A673 (cell line): Measurements from ENCODE around the gene CCN6. TPM values are rescaled to one million over a fixed set of nuclear protein-coding genes. Genes with fewer than 3 reads are reported as not detected.

Source experiments
- BruUV-seq: library from RNA; stranded (reverse); fragments of 400-500 nt; replicated peaks from 2 replicates; lab custom pipeline; 2021; lab: Mats Ljungman, UMichigan
- CTCF ChIA-PET: fragments of 300-600 bp; sonication (Branson Sonifier 250); formaldehyde crosslinking; loops from one replicate; lab custom pipeline; 2022; ENCODE audit warnings: antibody characterized with exemption; lab: Charles Lee
- POLR2A ChIA-PET: fragments of 300-600 bp; sonication (Branson Sonifier 250); formaldehyde crosslinking; loops from one replicate; lab custom pipeline; 2022; ENCODE audit warnings: antibody characterized with exemption; ENCODE audit not compliant: low non-redundant PET; lab: Charles Lee
- DNase-seq: peaks from one replicate; pipeline ENCODE4 v3.0.0-alpha.2; 2015; ENCODE audit warnings: low spot score
- H3K27ac ChIP-seq: fragments of 200-600 bp; sonication (generic); 2 replicates; pipeline ENCODE4 v1.5.1; 2016; ENCODE audit warnings: mixed run types, low read depth, mild to moderate bottlenecking, mixed read lengths, antibody characterized with exemption, low read length; ENCODE audit not compliant: poor library complexity, severe bottlenecking
- H3K27me3 ChIP-seq: fragments of 200-600 bp; sonication (generic); replicated peaks from 2 replicates; pipeline ENCODE4 v1.6.1; 2017; ENCODE audit warnings: mixed run types, low read depth, mild to moderate bottlenecking, mixed read lengths, antibody characterized with exemption, low read length; ENCODE audit not compliant: insufficient read depth, poor library complexity
- H3K36me3 ChIP-seq: fragments of 200-600 bp; sonication (generic); 2 replicates; pipeline ENCODE4 v1.6.1; 2016; ENCODE audit warnings: mixed run types, mild to moderate bottlenecking, mixed read lengths, antibody characterized with exemption, low read length; ENCODE audit not compliant: insufficient read depth, poor library complexity, severe bottlenecking
- H3K4me1 ChIP-seq: fragments of 200-600 bp; sonication (generic); 2 replicates; pipeline ENCODE4 v1.6.1; 2017; ENCODE audit warnings: mixed run types, mild to moderate bottlenecking, mixed read lengths, antibody characterized with exemption, low read length; ENCODE audit not compliant: insufficient read depth, poor library complexity, severe bottlenecking
- H3K4me3 ChIP-seq: fragments of 200-600 bp; sonication (generic); 2 replicates; pipeline ENCODE4 v1.5.1; 2016; ENCODE audit warnings: low read depth, mixed run types, mild to moderate bottlenecking, mixed read lengths, low read length; ENCODE audit not compliant: poor library complexity, severe bottlenecking
- H3K9me3 ChIP-seq: fragments of 200-600 bp; sonication (generic); 2 replicates; pipeline ENCODE4 v1.6.1; 2016; ENCODE audit warnings: mixed run types, low read depth, mild to moderate bottlenecking, mixed read lengths, antibody characterized with exemption, low read length; ENCODE audit not compliant: poor library complexity, severe bottlenecking
- CTCF ChIP-seq: fragments of 300-800, 200-600 bp; sonication (generic); conservative IDR thresholded peaks from 2 replicates; pipeline ENCODE4 v1.5.1; 2017; ENCODE audit warnings: low read depth, mild to moderate bottlenecking, antibody characterized with exemption, low read length, moderate library complexity, mixed read lengths
- EZH2 ChIP-seq: fragments of 200-600 bp; sonication (generic); IDR thresholded peaks from 2 replicates; pipeline ENCODE4 v1.6.1; 2017; ENCODE audit warnings: borderline replicate concordance, low read depth, mild to moderate bottlenecking, mixed read lengths, antibody characterized with exemption, low read length; ENCODE audit not compliant: poor library complexity, severe bottlenecking
- intact Hi-C: fragments of 100-400 bp; cut with micrococcal nuclease; formaldehyde crosslinking; loops from one replicate; pipeline ENCODE4 v1.10.0; 2022; ENCODE audit not compliant: unreplicated experiment
- total RNA-seq: library from RNA; stranded (reverse); gene quantifications from 2 replicates; pipeline ENCODE4 v1.2.3, GENCODE V29; 2021

The CCN6 gene
- total RNA-seq, 1 experiment from 2014 or later = not detected

- TF ChIP-seq EZH2 (no peak), CTCF (no peak)
- H3K4me1 ChIP-seq = no peaks in the 10 kb centered on the region
- ChIA-PET POLR2A (interaction anchor here (0.6 kb wide), 1 partner anchor 17 kb away, joined by 4 read pairs; no protein-coding TSS in a partner anchor), CTCF (no interaction called here)
- H3K27ac ChIP-seq = no peak overlapping the region
- no peak overlapping the region for H3K4me3 ChIP-seq
- no peak for DNase-seq
- H3K36me3 ChIP-seq = no peaks in the 10 kb centered on the region
- intact Hi-C loops = no loop called here
- H3K9me3 ChIP-seq = no peaks in the 10 kb centered on the region
- H3K27me3 ChIP-seq = no peaks in the 10 kb centered on the region
- no TSS peak for BruUV-seq
Measured at GRCh38 chr6:112058243-112059032, 4.5 kb downstream of the CCN6 start.

DNA sequence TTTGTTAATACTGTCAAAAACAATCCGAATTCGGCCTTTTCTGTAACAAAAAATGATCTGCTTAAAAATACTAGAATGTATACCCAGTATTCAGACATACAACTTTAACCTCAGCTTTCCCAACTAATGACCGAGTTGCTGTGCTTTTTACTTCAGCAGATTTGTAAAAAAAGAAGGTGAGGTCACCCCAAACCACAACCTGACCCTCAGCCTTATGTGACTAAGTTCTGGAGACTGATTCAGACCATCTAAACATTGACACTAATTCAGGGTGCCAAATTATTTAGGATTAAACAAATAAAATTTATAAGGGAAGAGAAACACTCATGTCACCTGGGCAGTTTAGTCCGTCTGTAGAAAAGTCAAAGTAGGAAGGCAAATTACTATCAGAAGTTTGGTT, 7.7 kb downstream of the CCN6 start:
- intact Hi-C loops = no loop called here
- H3K27me3 ChIP-seq = no peaks in the 10 kb centered on the region
- no peak for TF ChIP-seq EZH2
- no peak for TF ChIP-seq CTCF
- H3K4me1 ChIP-seq = no peaks in the 10 kb centered on the region
- ChIA-PET POLR2A (no interaction called here), CTCF (no interaction called here)
- H3K4me3 ChIP-seq = no peak overlapping the region
- H3K36me3 ChIP-seq = no peaks in the 10 kb centered on the region
- no peaks in the 10 kb centered on the region for H3K9me3 ChIP-seq
- H3K27ac ChIP-seq = no peak overlapping the region
- no peak for DNase-seq
- no TSS peak for BruUV-seq

DNA sequence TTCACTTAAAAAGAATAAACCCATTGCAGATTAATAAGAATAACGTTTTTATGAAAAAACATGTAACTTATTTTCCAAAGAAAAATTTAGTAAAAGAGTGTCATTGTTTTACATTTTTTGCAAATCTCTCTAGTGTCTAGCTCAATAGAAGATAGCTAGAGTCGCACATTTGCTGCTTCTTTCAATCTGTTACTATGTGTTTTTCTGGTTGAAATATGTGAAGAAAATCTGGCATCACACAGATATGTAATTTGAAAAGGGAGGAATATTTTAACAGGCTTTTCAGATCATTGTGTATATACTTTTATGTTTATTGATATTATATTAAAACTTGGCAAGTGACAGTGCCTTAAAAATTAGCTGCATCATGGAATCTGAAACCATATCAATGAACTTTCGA, 9.1 kb downstream of the CCN6 start:
- Histone ChIP-seq H3K27ac (no peak overlapping the region), H3K4me1 (no peaks in the 10 kb centered on the region), H3K4me3 (no peak overlapping the region), H3K9me3 (no peaks in the 10 kb centered on the region), H3K36me3 (no peaks in the 10 kb centered on the region), H3K27me3 (no peaks in the 10 kb centered on the region)
- BruUV-seq = no TSS peak
- CTCF ChIA-PET = no interaction called here
- POLR2A ChIA-PET = no interaction called here
- DNase-seq = no peak
- intact Hi-C loops = no loop called here
- TF ChIP-seq CTCF (no peak), EZH2 (no peak)
